ENCODE results near the gene SAMD8. TPM values are rescaled to one million over a fixed set of nuclear protein-coding genes. Genes with fewer than 3 reads are reported as not detected.

SAMD8 gene
- total and polyA plus RNA-seq, 10 of the 15 experiments (the other 5 are each of a cell fraction or from before 2014, with no cell fraction given) = 2.8 to 26.0 (median 9.3) TPM

- Histone ChIP-seq H3K9ac (ENCODE audit: control insufficient read depth, insufficient read depth, low read length) (no peak overlapping the region), H3K36me3 (ENCODE audit: control insufficient read depth in 2 of 2, insufficient read depth in 2 of 2, low read length in 1 of 2) (no peaks in the 10 kb centered on the region), H3K79me2 (ENCODE audit: control insufficient read depth, insufficient read depth, low read length) (no peaks in the 10 kb centered on the region), H2AFZ (ENCODE audit: control insufficient read depth, low read depth, low read length) (no peak overlapping the region), H3K4me2 (ENCODE audit: control insufficient read depth, insufficient read depth) (no peak overlapping the region), H3K4me1 (ENCODE audit: control insufficient read depth, insufficient read depth, low read length) (no peaks in the 10 kb centered on the region), H4K20me1 (ENCODE audit: control insufficient read depth, insufficient read depth) (no peaks in the 10 kb centered on the region), H3K27ac (ENCODE audit: control insufficient read depth, insufficient read depth) (no peak overlapping the region), H3K4me3 (no peak overlapping the region), H3K27me3 (replicated peaks in 1 of 2; ENCODE audit: control insufficient read depth in 2 of 2, insufficient read depth in 2 of 2, low read length in 1 of 2) (no peaks in the 10 kb centered on the region; a peak in 1 of 4 replicates), H3K9me3 (replicated peaks; ENCODE audit: control insufficient read depth, insufficient read depth, low read length) (no peaks in the 10 kb centered on the region)
- TF ChIP-seq TAF1 (IDR thresholded peaks at IDR 0.05; ENCODE audit: borderline replicate concordance, low read depth, low read length) = no peak
- TF ChIP-seq RAD51 (IDR thresholded peaks at IDR 0.05) = no peak
- no peak for TF ChIP-seq JUNB (IDR thresholded peaks at IDR 0.05)
- no peak for TF ChIP-seq IRF4 (IDR thresholded peaks at IDR 0.05; ENCODE audit: low read depth, low read length)
- no peak for TF ChIP-seq SRF (IDR thresholded peaks at IDR 0.05; ENCODE audit: low read depth in 2 of 2, low read length in 2 of 2)
- no peak for TF ChIP-seq ZNF622 (IDR thresholded peaks at IDR 0.05)
- TF ChIP-seq NBN (IDR thresholded peaks at IDR 0.05) = no peak
- no peak for TF ChIP-seq SMAD5 (IDR thresholded peaks at IDR 0.05; ENCODE audit: low read depth)
- no peak for TF ChIP-seq IKZF2 (IDR thresholded peaks at IDR 0.05)
- TF ChIP-seq HDGF (IDR thresholded peaks at IDR 0.05) = no peak
- TF ChIP-seq POU2F2 (IDR thresholded peaks at IDR 0.05; ENCODE audit: borderline replicate concordance, low read depth, low read length) = no peak
- no peak for TF ChIP-seq ZNF384 (IDR thresholded peaks at IDR 0.05; ENCODE audit: borderline replicate concordance, low read depth, low read length)
- TF ChIP-seq, protein P1, sequence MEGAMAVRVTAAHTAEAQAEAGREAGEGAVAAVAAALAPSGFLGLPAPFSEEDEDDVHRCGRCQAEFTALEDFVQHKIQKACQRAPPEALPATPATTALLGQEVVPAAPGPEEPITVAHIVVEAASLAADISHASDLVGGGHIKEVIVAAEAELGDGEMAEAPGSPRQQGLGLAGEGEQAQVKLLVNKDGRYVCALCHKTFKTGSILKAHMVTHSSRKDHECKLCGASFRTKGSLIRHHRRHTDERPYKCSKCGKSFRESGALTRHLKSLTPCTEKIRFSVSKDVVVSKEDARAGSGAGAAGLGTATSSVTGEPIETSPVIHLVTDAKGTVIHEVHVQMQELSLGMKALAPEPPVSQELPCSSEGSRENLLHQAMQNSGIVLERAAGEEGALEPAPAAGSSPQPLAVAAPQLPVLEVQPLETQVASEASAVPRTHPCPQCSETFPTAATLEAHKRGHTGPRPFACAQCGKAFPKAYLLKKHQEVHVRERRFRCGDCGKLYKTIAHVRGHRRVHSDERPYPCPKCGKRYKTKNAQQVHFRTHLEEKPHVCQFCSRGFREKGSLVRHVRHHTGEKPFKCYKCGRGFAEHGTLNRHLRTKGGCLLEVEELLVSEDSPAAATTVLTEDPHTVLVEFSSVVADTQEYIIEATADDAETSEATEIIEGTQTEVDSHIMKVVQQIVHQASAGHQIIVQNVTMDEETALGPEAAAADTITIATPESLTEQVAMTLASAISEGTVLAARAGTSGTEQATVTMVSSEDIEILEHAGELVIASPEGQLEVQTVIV (IDR thresholded peaks at IDR 0.05; ENCODE audit: borderline replicate concordance, partially characterized antibody) = no peak
- TF ChIP-seq TCF3 (IDR thresholded peaks at IDR 0.05; ENCODE audit: borderline replicate concordance, insufficient read depth, low read depth, low read length) = no peak
- no peak for TF ChIP-seq DPF2 (IDR thresholded peaks at IDR 0.05)
- no peak for TF ChIP-seq RBBP5 (conservative IDR thresholded peaks at IDR 0.05)
- TF ChIP-seq, protein P2, sequence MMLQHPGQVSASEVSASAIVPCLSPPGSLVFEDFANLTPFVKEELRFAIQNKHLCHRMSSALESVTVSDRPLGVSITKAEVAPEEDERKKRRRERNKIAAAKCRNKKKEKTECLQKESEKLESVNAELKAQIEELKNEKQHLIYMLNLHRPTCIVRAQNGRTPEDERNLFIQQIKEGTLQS (IDR thresholded peaks at IDR 0.05; ENCODE audit: borderline replicate concordance, extremely low read depth, low read depth, low read length) = no peak
- TF ChIP-seq YY1 (IDR thresholded peaks at IDR 0.05; ENCODE audit: low read depth, low read length) = no peak
- ChIA-PET RAD21 (ENCODE audit: unreplicated experiment) (no interaction called here), SMC1A (ENCODE audit: uncharacterized antibody, unreplicated experiment) (no interaction called here), CTCF (no interaction called here), POLR2A (no interaction called here)
- FAIRE-seq (no peak), DNase-seq (ENCODE audit: low read depth, low spot score) (no peak), ATAC-seq (no peak)
- BruUV-seq (replicated peaks) = no TSS peak
- 79% methylated on average over 4 of the region's 4 CpGs for WGBS (ENCODE audit: insufficient coverage, insufficient replicate concordance, low lambda C conversion rate, missing lambda C conversion rate)
- intact Hi-C loops (cut with micrococcal nuclease; ENCODE audit: unreplicated experiment) = no loop called here
- in situ Hi-C loops (cut with MboI) = no loop called here
These were observed 30.9 kb upstream of the SAMD8 start for GRCh38 chr10:75080554-75080953.

Data from GM12878 (cell line).